ENCODE results near the gene INHBB.
"Not testable (repeated sequence)": the region's sequence is repeated elsewhere in the genome, so short reads cannot be mapped to it uniquely, and the experiment has no call there.

The INHBB gene

DNA sequence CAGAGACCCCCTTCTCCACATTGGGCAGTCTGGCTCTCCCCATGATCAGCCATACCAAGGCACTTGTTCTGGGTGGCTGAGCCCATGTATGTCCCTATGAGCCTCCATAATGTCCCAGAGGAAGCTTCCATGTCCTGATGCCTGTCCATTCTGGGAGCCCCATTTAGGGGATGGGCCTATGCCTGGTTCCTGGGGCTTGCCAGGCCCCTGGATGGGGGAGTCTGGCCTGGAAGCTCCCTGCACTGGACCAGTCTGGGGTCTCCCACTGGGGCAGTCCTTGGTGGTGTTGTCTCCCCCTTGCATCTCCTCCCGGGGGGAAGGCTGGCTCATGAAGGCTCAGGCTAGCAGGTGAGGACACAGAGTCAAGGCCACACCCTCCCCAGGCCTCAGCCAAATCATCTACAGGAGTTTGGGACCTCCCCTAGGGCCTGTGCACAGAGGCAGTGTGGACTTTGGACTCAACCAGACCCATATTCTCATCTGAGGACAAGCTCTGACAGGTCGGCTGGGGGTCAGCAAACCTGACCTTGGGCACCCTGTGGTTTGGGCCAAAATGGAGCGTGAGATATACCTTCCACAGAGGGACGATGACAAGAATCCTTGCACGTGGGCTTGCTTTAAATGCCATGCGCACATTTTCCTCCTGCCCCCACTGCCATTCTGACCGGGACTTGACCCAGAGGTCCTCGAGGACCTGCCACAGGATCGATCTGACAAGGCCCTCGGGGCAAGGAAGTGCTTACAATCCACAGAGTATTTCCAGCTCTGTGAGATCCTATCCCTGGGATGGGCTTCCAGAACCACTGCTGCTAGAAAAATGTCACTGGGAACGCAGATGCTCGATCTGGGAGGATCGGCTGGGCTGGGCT, 38.8 kb downstream of the INHBB start:
- no peak overlapping the region for H3K4me3 ChIP-seq
- no peak for TF ChIP-seq Cebpa-rat (IDR thresholded peaks at IDR 0.05)
- H4K20me1 ChIP-seq, result no peaks in the 10 kb centered on the region
- H3K9ac ChIP-seq, result no peak overlapping the region
- H3K27ac ChIP-seq, result no peak overlapping the region
- no peaks in the 10 kb centered on the region for H3K36me3 ChIP-seq
- no peak overlapping the region for H3K4me2 ChIP-seq
- no peaks in the 10 kb centered on the region for H3K27me3 ChIP-seq
- H3K4me1 ChIP-seq, result peaks cover 6% of the 10 kb centered on the region
- no peaks in the 10 kb centered on the region for H3K9me3 ChIP-seq

DNA sequence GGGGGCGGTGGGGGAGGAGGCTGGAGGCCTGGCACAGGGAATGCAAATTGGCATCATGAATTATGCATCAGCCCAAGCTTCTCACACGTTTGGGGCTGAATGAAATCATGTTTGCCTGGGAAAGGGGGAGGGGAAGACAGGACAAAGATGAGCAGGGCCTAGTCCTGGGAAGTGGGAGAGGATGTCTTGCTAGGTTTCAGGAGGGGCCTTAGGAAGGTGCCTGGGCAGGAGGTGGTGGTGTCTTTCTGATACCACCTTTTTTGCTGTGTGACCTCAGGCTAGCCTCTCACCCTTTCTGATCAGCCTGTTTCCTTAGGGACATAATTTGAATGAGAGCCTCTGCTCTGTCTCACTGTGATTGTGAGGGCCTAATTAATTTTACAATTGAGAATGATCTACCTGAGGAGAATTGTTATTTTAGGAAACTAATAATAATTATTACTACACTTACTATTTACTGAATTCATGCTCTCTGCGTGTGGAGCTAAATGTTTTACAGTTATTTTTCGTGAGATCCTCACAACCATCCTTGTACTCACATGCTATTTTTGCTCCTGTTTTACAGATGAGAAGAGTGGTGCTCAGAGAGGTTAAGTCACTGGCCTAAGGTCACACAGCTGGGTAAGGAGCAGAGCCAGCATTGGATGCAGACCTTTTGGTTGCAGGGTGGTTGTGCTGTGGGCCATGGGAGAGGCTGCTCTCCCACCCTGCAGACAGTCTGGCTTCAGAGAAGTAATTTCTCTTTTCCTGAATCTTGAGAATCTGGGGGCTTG, 39.6 kb downstream of the INHBB start:
- Histone ChIP-seq H3K9ac (no peak overlapping the region), H3K4me2 (no peak overlapping the region)

DNA sequence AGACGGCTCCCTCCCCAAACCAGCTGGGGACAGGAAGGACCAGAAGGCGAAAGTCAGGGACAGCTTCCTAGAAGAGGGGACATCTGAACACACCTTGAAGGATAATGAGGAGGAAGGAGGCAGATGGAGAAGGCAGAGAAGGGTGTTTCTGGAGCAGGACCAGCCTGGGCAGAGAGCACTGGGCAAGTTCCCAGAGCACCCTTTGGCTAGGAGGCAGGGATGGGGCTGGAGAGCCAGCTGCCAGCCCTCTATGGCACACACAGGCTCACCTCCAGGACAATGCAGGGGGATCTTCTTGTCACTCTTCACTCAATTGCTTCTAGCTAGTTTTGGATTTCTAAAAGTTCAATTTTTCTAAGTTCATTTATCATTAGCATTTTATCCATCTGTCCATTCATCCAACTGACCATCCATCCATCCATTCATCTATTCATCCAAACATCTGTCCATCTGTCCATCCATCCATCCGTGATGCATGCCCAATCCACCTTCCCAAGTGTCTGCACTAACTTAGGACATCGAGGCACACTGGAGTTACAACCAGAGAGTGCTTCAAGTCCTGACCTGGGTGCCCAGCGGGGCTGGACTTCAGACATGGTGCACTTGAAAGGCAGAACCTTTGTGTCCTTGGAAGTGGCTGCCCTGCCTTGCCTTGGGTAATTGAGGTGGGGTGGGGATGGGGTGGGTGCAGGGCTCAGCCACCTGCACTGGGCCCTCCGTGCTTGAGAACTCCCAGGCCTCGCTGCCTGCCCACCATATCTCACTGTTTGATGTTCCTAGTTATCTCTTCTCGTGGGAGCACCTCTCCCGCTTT, 42.5 kb downstream of the INHBB start:
- H3K4me2 ChIP-seq, result no peak overlapping the region
- H3K9me3 ChIP-seq, result no peaks in the 10 kb centered on the region
- TF ChIP-seq Cebpa-rat (IDR thresholded peaks at IDR 0.05), result no peak
- H4K20me1 ChIP-seq, result no peaks in the 10 kb centered on the region
- no peaks in the 10 kb centered on the region for H3K4me1 ChIP-seq
- H3K27me3 ChIP-seq, result no peaks in the 10 kb centered on the region
- no peaks in the 10 kb centered on the region for H3K36me3 ChIP-seq
- no peak overlapping the region for H3K27ac ChIP-seq
- no peak overlapping the region for H3K4me3 ChIP-seq
- no peak overlapping the region for H3K9ac ChIP-seq

More for the DNA sequence above, 39.6 kb downstream of the INHBB start:
- Histone ChIP-seq H3K4me1 (peaks cover 6% of the 10 kb centered on the region), H3K36me3 (no peaks in the 10 kb centered on the region), H3K27me3 (no peaks in the 10 kb centered on the region), H3K9me3 (no peaks in the 10 kb centered on the region), H4K20me1 (no peaks in the 10 kb centered on the region), H3K4me3 (no peak overlapping the region), H3K27ac (no peak overlapping the region)
- TF ChIP-seq Cebpa-rat (IDR thresholded peaks at IDR 0.05), result no peak

DNA sequence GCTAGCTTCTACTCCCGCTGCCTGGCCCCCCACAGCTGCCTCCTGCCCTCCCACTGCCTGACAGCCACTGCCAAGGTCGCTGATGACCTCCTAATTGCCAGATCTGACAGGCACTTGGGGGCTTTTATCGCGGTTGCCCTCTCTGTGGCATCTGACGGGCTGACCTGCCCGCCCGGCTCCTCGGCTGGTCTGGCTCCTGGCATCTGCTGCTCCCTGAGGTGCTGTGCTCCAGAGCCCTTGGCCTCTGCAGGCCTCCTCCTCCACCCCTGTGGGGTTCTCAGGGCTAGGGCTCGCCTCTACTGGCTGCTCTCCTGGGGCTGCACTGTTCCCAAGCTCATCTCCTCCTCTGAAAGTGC, 43.1 kb downstream of the INHBB start:
- TF ChIP-seq Cebpa-rat (IDR thresholded peaks at IDR 0.05), result no peak

DNA sequence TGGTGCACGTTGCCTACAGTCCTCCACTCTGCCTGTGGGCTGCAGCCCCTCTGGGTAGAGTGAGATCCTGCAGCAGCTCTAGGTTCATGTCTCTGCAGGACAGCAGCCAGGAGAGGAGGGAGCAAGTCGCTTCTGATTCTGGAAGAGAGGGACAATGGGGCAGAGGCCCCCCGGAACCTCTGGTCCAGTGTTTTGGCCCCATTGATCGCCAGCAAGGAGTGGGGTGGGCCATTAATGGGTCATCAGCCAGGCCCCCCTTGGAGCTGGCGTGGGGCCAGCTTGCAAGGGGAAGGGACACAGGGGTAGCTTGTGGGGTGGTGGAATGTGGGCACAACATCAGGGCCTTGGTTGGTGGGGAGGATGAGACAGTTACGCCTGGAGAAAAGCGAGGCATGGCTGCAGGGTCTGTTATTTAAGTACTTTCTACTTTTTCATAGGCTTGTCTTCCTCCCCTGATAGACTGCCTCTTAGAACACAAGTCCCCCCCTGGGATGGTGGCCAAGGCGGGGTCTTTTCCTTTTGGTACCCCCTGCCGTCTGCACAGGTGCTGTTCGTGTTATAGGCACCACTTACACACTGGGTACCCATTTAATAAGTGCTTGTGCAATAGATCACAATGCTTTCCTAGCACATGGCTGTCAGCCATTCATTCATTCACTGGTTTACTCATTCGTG, 44.6 kb downstream of the INHBB start:
- H3K9ac ChIP-seq, result no peak overlapping the region
- TF ChIP-seq Cebpa-rat (IDR thresholded peaks at IDR 0.05), result no peak
- H3K36me3 ChIP-seq, result no peaks in the 10 kb centered on the region
- no peaks in the 10 kb centered on the region for H3K9me3 ChIP-seq
- no peaks in the 10 kb centered on the region for H3K27me3 ChIP-seq
- no peaks in the 10 kb centered on the region for H4K20me1 ChIP-seq
- H3K4me2 ChIP-seq, result no peak overlapping the region
- no peak overlapping the region for H3K4me3 ChIP-seq
- H3K27ac ChIP-seq, result no peak overlapping the region
- no peaks in the 10 kb centered on the region for H3K4me1 ChIP-seq

More for the DNA sequence above, 43.1 kb downstream of the INHBB start:
- Histone ChIP-seq H3K27ac (no peak overlapping the region), H3K9ac (no peak overlapping the region), H3K4me2 (no peak overlapping the region), H3K27me3 (no peaks in the 10 kb centered on the region), H3K4me3 (no peak overlapping the region), H3K9me3 (no peaks in the 10 kb centered on the region), H3K36me3 (no peaks in the 10 kb centered on the region), H3K4me1 (no peaks in the 10 kb centered on the region), H4K20me1 (no peaks in the 10 kb centered on the region)

DNA sequence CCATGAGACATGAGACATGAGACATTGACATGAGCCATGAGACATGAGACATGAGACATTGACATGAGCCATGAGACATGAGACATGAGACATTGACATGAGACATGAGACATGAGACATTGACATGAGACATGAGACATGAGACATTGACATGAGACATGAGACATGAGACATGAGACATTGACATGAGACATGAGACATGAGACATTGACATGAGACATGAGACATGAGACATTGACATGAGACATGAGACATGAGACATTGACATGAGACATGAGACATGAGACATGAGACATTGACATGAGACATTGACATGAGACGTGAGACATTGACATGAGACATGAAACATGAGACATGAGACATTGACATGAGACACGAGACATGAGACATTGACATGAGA, 45.4 kb downstream of the INHBB start:
- not testable (repeated sequence) for H3K9me3 ChIP-seq, H3K9ac ChIP-seq, H3K27me3 ChIP-seq, H3K4me1 ChIP-seq, H3K36me3 ChIP-seq, H3K27ac ChIP-seq, H3K4me3 ChIP-seq, H4K20me1 ChIP-seq, H3K4me2 ChIP-seq

DNA sequence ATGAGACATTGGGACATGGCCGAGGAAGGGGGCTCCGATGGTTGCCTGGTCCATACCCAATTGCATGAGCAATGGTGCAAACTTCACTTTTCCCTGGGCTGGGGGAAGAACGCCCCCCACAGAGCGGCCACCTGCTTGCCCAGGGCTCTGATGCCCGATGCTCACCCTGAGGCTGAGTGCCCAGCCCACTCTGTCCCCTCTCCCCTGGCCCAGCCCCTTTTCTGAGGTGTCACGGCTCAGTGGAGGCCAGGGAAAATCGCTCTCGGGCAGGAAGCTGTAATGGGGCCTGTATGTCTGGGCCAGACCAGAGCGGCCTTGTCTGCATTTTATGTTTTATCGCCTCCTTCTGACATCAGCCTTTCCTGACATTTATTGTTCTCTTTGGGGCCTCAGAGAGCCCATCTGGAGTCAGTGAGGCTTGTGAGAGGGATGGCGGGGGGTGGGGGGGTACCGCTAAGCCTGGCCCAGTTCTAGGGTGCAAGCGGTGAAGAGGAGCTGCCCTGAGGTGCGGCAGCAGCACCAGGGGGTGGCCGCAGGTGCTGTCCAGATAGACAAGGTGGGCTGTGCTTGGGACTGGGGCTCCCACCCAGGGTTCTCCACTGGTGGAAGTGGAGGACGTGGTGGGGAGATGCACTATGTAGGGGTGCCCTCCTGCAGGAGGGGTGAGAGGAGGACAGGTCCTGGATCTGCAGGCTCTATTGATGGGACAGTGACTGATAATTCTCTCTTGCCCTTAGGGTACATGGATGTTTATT, 46.2 kb downstream of the INHBB start:
- TF ChIP-seq Cebpa-rat (IDR thresholded peaks at IDR 0.05), result no peak
- Histone ChIP-seq H3K27me3 (no peaks in the 10 kb centered on the region), H3K36me3 (no peaks in the 10 kb centered on the region), H3K9me3 (no peaks in the 10 kb centered on the region), H4K20me1 (no peaks in the 10 kb centered on the region), H3K4me1 (no peaks in the 10 kb centered on the region), H3K27ac (no peak overlapping the region), H3K4me2 (no peak overlapping the region), H3K9ac (no peak overlapping the region), H3K4me3 (no peak overlapping the region)

DNA sequence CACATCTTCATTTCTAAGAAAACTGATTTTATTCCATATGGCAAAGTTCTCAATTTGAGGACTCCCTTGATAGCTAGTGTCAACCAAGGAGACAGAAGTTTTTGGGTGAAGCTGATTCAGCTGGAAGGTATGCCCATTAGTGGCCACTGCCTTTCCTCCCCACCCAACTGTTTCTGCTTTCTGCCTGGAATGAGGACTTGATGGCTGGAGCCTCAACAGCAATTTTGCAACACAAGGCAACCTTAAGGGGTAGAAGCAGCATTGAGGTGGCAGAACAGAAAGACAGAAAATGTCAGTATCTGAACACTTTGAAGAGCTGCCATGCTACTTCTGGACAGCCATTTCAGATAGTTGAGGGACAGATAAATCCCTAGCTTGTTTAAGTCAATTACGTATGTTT, 47.0 kb downstream of the INHBB start:
- Histone ChIP-seq H3K4me3 (no peak overlapping the region), H3K27ac (no peak overlapping the region), H3K36me3 (no peaks in the 10 kb centered on the region), H4K20me1 (no peaks in the 10 kb centered on the region), H3K4me1 (no peaks in the 10 kb centered on the region), H3K9ac (no peak overlapping the region), H3K27me3 (no peaks in the 10 kb centered on the region), H3K9me3 (no peaks in the 10 kb centered on the region), H3K4me2 (no peak overlapping the region)
- no peak for TF ChIP-seq Cebpa-rat (IDR thresholded peaks at IDR 0.05)

DNA sequence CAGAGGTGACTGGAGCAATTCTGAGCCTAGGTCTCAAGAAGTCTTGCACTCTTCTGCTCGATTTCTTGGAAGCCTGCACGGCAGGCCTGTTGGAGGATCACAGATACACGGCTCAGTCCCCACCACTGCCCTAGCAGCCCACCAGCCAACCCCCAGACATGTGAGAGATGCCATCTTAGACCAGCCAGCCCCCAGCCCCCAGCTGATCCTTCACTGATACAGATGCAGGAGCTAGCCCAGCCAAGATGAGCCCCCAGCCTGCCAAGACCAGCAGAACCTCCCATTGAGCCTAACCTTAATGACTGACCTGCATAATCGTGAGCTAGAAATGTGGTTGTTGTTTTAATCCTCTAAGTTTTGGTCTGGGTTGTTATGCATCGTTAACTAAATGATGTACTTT, 47.5 kb downstream of the INHBB start:
- H3K27me3 ChIP-seq, result no peaks in the 10 kb centered on the region
- H3K9me3 ChIP-seq, result no peaks in the 10 kb centered on the region
- H3K4me2 ChIP-seq, result no peak overlapping the region
- no peak overlapping the region for H3K27ac ChIP-seq
- H3K36me3 ChIP-seq, result no peaks in the 10 kb centered on the region
- H3K4me3 ChIP-seq, result no peak overlapping the region
- H3K9ac ChIP-seq, result no peak overlapping the region
- no peaks in the 10 kb centered on the region for H3K4me1 ChIP-seq
- H4K20me1 ChIP-seq, result no peaks in the 10 kb centered on the region
- no peak for TF ChIP-seq Cebpa-rat (IDR thresholded peaks at IDR 0.05)
